ENCODE data around the gene SLC10A7. TPM values are rescaled to one million over a fixed set of nuclear protein-coding genes. Genes with fewer than 3 reads are reported as not detected.

SLC10A7 gene
- total and polyA plus RNA-seq, 2 of the 13 experiments (the other 11 are each of a cell fraction or from before 2014, with no cell fraction given): 18.5 to 18.8 TPM

GRCh38 chr4:146522098-146522868 is 543 bp upstream of the SLC10A7 start (continued):
- TF ChIP-seq PRDM10 (CRISPR knock-in tag; IDR thresholded peaks at IDR 0.05; ENCODE audit: low read depth) (no peak), ATAD3A (CRISPR knock-in tag; IDR thresholded peaks at IDR 0.05) (no peak), PRDM15 (CRISPR knock-in tag; IDR thresholded peaks at IDR 0.05) (peak; percentile 62), TCF12 (IDR thresholded peaks at IDR 0.05) (no peak), TCF12 (CRISPR knock-in tag; IDR thresholded peaks at IDR 0.05) (0 out of 2 replicates have a peak, but pooled peaks have one; percentile 47), ZNF281 (CRISPR knock-in tag; IDR thresholded peaks at IDR 0.05; ENCODE audit: borderline replicate concordance) (peak; percentile 92), ZNF777 (CRISPR knock-in tag; IDR thresholded peaks at IDR 0.05) (peak; percentile 35; the same call in 1 of the 2 replicates), TCF7 (IDR thresholded peaks at IDR 0.05; ENCODE audit: low read depth) (no peak), KLF9 (CRISPR knock-in tag; IDR thresholded peaks at IDR 0.05; ENCODE audit: low read depth) (0 out of 2 replicates have a peak, but pooled peaks have one; percentile 3), ZNF784 (CRISPR knock-in tag; IDR thresholded peaks at IDR 0.05; ENCODE audit: borderline replicate concordance) (peak; percentile 48; the same call in 1 of the 2 replicates), ZXDC (CRISPR knock-in tag; IDR thresholded peaks at IDR 0.05) (no peak), ZFY (CRISPR knock-in tag; IDR thresholded peaks at IDR 0.05) (peak; percentile 78), ZNF775 (CRISPR knock-in tag; IDR thresholded peaks at IDR 0.05; ENCODE audit: borderline replicate concordance) (no peak), ZC3H13 (CRISPR knock-in tag; IDR thresholded peaks at IDR 0.05) (0 out of 2 replicates have a peak, but pooled peaks have one; percentile 20)

Measured in HepG2 (cell line).